K562 (cell line): Measurements from ENCODE around the gene CHCHD5. TPM values are rescaled to one million over a fixed set of nuclear protein-coding genes. Genes with fewer than 3 reads are reported as not detected.

ENCODE experiments used
- AFF4 ChIP-seq: sonication (generic); formaldehyde crosslinking; IDR thresholded peaks from 2 replicates; pipeline ENCODE4 v1.8.0; 2023; ENCODE audit warnings: mild to moderate bottlenecking, missing genetic modification reagents
- ELF1 ChIP-seq: fragments of 200-800 bp; sonication (Bioruptor generic); IDR thresholded peaks from 2 replicates; pipeline ENCODE4 v1.6.1; 2016; ENCODE audit warnings: missing genetic modification characterization, missing compliant biosample characterization
- FOXK1 ChIP-seq: sonication (generic); formaldehyde crosslinking; IDR thresholded peaks from 2 replicates; pipeline ENCODE4 v1.8.0; 2022; ENCODE audit warnings: missing genetic modification reagents, mild to moderate bottlenecking, borderline replicate concordance
- HDAC6 ChIP-seq: IDR thresholded peaks from 2 replicates; pipeline ENCODE4 v1.6.1; 2012; ENCODE audit warnings: low read depth, mild to moderate bottlenecking, control low read depth, inconsistent platforms, low read length, moderate library complexity
- KAT8 ChIP-seq: fragments of 450-650 bp; IDR thresholded peaks from 2 replicates; pipeline ENCODE4 v1.6.1; 2016; ENCODE audit warnings: low read depth, mild to moderate bottlenecking
- MAFK ChIP-seq: IDR thresholded peaks from 2 replicates; pipeline ENCODE4 v1.6.1; 2011; ENCODE audit warnings: low read length, improper control_type of control experiment
- PKNOX1 ChIP-seq: fragments of 450-650 bp; IDR thresholded peaks from 2 replicates; pipeline ENCODE4 v1.6.1; 2016
- POLR2AphosphoS2 ChIP-seq: IDR thresholded peaks from 2 replicates; pipeline ENCODE4 v1.6.1; 2012; ENCODE audit warnings: low read length, improper control_type of control experiment
- SMARCB1 ChIP-seq: IDR thresholded peaks from 2 replicates; pipeline ENCODE4 v1.6.1; 2011; ENCODE audit warnings: improper control_type of control experiment, low read depth; ENCODE audit not compliant: insufficient read length
- SRSF7 ChIP-seq: fragments of 200-400 bp; formaldehyde crosslinking; optimal IDR thresholded peaks from 2 replicates; pipeline ENCODE3; 2017; ENCODE audit warnings: mild to moderate bottlenecking, low read depth, low read length
- SRSF9 ChIP-seq: fragments of 200-400 bp; formaldehyde crosslinking; IDR thresholded peaks from 2 replicates; pipeline ENCODE4 v1.6.1; 2017; ENCODE audit warnings: low read depth, low read length, borderline replicate concordance
- TRIM28 ChIP-seq: fragments of 450-650 bp; IDR thresholded peaks from 2 replicates; pipeline ENCODE4 v1.6.1; 2017
- VEZF1 ChIP-seq: fragments of 200-800 bp; sonication (Bioruptor generic); IDR thresholded peaks from 2 replicates; pipeline ENCODE4 v1.6.1; 2017; ENCODE audit warnings: missing genetic modification characterization, missing compliant biosample characterization
- ZBTB5 ChIP-seq: fragments of 450-650 bp; IDR thresholded peaks from 2 replicates; pipeline ENCODE4 v1.6.1; 2017; ENCODE audit warnings: antibody characterized with exemption
- ZNF121 ChIP-seq: sonication (generic); formaldehyde crosslinking; conservative IDR thresholded peaks from 2 replicates; pipeline ENCODE4 v1.8.0; 2022; ENCODE audit warnings: missing genetic modification reagents
- ZNF184 ChIP-seq: sonication (generic); formaldehyde crosslinking; IDR thresholded peaks from 2 replicates; pipeline ENCODE4 v1.5.0; 2020; ENCODE audit warnings: missing genetic modification reagents
- ZNF212 ChIP-seq: fragments of 450-650 bp; formaldehyde crosslinking; IDR thresholded peaks from 2 replicates; pipeline ENCODE4 v1.4.0; 2020; ENCODE audit warnings: mild to moderate bottlenecking
- ZNF324 ChIP-seq: fragments of 250-450 bp; sonication (Bioruptor Pico); IDR thresholded peaks from 2 replicates; pipeline ENCODE4 v1.4.0; 2020; ENCODE audit warnings: mild to moderate bottlenecking
- ZNF408 ChIP-seq: fragments of 250-450 bp; sonication (Bioruptor Pico); IDR thresholded peaks from 2 replicates; pipeline ENCODE4 v1.4.0; 2020; ENCODE audit warnings: low read depth, mild to moderate bottlenecking, moderate library complexity
- ZNF780A ChIP-seq: fragments of 250-450 bp; sonication (Bioruptor Pico); IDR thresholded peaks from 2 replicates; pipeline ENCODE4 v1.5.0; 2021; ENCODE audit warnings: mild to moderate bottlenecking
- polyA plus RNA-seq, 8 experiments: library from polyadenylated mRNA; depleted of rRNA in 4 of 8; stranded (reverse) in 5 of 8; unstranded in 3 of 8; fragments of >200 nt; fragmentation: Nextera tagmentation in 2 of 8; fragmentation: Illumina TruSeq in 1 of 8; extraction: Ambion mirVana in 2 of 8; extraction: Trizol in 1 of 8; gene quantifications; 2 replicates each; pipeline versions ENCODE4 v1.2.1 to v1.2.3, GENCODE V29; 2011 to 2014; ENCODE audit warnings: inconsistent platforms in 1 of 8, missing spikeins in 1 of 8
- total RNA-seq, 7 experiments: library from RNA; depleted of rRNA in 6 of 7; stranded (reverse); fragments of >200 nt in 6 of 7; fragmentation: Illumina TruSeq in 2 of 7; extraction: Trizol in 2 of 7; gene quantifications; 2 replicates each; pipeline versions ENCODE4 v1.2.1 to v1.2.3, GENCODE V29; 2011 to 2021; ENCODE audit warnings: low replicate concordance in 1 of 7

CHCHD5 gene
- total and polyA plus RNA-seq, 9 of the 15 experiments (the other 6 are each of a cell fraction or from before 2014, with no cell fraction given) = 7.4 to 79.3 (median 33.4) TPM

- peak; percentile 83; the same call in 1 of the 2 replicates for TF ChIP-seq AFF4
- TF ChIP-seq MAFK = no peak; the same call in 1 of the 2 replicates
- no peak for TF ChIP-seq ZNF324 (CRISPR knock-in tag)
- peak; percentile 62 for TF ChIP-seq PKNOX1
- TF ChIP-seq ZNF212 = no peak
- no peak for TF ChIP-seq SRSF9
- no peak for TF ChIP-seq KAT8
- TF ChIP-seq SRSF7 = no peak
- TF ChIP-seq FOXK1 (CRISPR knock-in tag) = no peak
- peak; percentile 81 for TF ChIP-seq ELF1 (tag)
- no peak for TF ChIP-seq POLR2AphosphoS2
- TF ChIP-seq ZBTB5 = no peak
- no peak for TF ChIP-seq SMARCB1
- no peak for TF ChIP-seq TRIM28
- no peak for TF ChIP-seq ZNF408
- TF ChIP-seq ZNF184 = no peak
- no peak for TF ChIP-seq HDAC6
- peak; percentile 65; the same call in 1 of the 2 replicates for TF ChIP-seq VEZF1 (CRISPR knock-in tag)
- TF ChIP-seq ZNF121 (CRISPR knock-in tag) = no peak
- no peak for TF ChIP-seq ZNF780A
These were observed 42.1 kb upstream of the CHCHD5 start, which contains the start of gene POLR1B (continued) for GRCh38 chr2:112542123-112542983.
